ENCODE data around the gene TMEM247.

TMEM247 gene

DNA sequence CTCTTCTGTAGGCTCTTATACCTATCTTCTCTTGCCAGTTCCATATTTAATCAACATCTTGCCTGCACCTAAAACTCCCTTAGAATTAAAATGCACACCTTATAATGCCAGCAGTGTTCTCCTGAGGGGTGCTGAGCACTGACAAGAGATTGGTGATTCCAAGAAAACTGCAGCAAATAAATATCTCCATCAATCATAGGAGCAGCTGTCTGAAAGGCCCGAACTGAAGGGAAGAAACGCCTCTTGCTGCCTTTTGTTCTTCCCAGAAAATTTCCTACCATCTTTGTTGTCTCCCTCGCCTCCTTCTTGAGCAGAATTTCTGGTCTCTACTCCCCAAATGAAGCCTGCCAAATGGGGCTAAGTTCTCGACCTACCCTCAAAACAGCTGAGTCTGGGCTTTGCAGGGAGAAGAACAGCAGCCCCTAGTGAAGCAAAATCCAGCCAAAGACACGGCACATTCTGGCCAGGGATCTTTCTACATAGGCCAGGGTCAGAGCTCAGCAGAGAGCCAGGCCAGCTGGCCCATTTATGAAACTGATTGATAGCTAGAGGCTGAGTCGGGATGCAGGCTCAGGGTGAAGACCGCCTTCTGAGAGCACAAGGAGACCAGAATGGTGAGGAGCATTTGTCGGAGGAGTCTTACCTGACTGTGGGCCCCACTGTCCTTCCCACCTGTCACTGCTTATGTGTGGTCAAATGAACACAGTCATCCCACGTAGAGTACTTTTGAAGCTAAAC, 20.4 kb upstream of the TMEM247 start:
- TF ChIP-seq, protein P1, sequence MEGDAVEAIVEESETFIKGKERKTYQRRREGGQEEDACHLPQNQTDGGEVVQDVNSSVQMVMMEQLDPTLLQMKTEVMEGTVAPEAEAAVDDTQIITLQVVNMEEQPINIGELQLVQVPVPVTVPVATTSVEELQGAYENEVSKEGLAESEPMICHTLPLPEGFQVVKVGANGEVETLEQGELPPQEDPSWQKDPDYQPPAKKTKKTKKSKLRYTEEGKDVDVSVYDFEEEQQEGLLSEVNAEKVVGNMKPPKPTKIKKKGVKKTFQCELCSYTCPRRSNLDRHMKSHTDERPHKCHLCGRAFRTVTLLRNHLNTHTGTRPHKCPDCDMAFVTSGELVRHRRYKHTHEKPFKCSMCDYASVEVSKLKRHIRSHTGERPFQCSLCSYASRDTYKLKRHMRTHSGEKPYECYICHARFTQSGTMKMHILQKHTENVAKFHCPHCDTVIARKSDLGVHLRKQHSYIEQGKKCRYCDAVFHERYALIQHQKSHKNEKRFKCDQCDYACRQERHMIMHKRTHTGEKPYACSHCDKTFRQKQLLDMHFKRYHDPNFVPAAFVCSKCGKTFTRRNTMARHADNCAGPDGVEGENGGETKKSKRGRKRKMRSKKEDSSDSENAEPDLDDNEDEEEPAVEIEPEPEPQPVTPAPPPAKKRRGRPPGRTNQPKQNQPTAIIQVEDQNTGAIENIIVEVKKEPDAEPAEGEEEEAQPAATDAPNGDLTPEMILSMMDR (IDR thresholded peaks at IDR 0.05) = no peak
- H3K4me3 ChIP-seq = no peak overlapping the region

DNA sequence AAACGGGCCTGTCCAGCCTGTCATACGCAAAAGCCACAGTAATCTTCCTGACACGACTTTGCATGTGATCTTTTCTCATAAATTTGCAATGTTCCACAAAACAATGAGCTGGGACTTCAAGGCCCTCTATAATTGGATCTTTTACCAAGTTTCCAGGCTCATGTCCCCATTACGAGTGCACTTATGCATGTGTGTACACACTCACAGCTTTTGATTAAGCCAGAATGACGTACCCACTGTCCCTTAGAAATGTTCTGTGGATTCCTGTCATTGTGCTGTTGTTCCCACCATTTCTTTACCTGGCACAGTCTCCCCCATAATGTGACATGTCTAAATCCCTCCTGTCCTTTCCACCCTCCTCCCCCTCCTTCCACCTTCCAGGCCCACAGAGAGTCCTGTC, 19.7 kb upstream of the TMEM247 start:
- Histone ChIP-seq H3K4me3 (no peak overlapping the region), H3K27ac (peak overlapping the region; percentile 6 to 45)
- TF ChIP-seq, protein P1 (IDR thresholded peaks at IDR 0.05) = no peak
- DNase-seq (ENCODE audit: low spot score) = no peak

More for the DNA sequence above, 20.4 kb upstream of the TMEM247 start:
- H3K27ac ChIP-seq = no peak overlapping the region
- peak; percentile 61 for DNase-seq (ENCODE audit: low spot score)

DNA sequence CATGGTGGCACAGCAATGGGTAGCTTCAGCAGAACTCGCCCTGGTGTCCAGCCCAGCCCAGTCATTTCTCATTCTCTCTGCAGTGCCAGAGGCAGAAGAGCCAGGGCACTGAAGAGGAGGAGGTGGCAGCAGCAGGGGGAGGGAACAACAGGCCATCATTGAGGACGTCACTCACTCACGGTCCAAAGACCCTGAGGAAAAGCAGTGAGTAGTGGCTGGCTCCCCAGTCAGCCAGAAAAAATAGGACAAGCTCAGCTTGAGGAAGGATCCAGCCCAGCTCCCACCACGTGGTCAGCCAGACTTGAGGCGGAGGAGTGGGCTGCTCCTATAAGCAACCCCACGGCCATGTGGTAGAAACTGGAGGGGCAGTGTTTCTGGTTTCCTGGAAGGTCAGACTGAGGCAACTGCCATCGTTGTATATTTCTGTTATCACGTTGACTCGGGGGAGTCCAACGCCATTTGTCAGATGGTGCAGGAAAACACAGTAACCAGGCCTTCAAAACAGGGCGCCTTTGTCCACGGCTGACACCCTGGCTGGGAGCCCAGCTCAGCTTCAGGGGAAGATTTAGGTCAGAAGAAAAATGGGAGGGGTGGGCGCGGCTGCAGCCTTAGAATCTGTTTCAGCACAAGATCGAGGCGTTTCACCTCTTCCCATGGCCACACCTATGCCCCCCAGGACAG, 19.0 kb upstream of the TMEM247 start:
- TF ChIP-seq, protein P1 (IDR thresholded peaks at IDR 0.05) = no peak
- Histone ChIP-seq H3K27ac (peak overlapping the region; percentile 45 to 48), H3K4me3 (no peak overlapping the region)
- peak; percentile 67 for DNase-seq (ENCODE audit: low spot score)

DNA sequence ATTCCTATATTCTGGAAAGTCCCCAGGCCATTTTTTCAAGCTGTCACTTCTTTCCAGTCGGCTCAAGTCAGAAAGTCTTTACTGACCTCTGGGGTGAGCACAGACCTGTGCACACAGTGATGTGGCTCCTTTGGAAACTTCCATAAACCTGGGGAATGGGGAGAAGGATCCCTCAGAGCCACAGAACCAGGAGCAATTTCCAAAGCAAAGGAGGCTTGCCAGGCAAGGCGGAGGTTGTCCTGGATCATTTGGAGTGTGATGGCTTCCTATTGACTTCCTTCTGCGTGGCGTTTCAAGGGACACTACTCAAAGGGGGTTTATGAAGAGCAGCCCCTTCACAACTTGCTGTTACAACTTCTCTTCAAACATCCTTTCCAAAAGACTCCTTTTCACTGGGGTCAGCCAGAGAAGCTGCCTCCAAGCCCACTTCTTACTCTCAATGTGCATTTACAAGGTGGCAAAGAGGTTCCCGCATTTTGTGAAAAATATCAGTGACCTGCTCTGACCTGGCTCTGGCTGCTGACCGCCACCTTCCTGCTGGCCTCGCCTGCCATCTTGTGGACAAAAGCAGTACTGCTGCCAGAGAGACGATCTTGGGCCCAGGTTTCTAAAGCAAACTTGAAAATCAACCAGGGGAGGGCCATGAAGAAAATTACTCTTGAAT, 18.2 kb upstream of the TMEM247 start:
- H3K4me3 ChIP-seq = no peak overlapping the region
- DNase-seq (ENCODE audit: low spot score) = peak; percentile 85
- TF ChIP-seq, protein P1 (IDR thresholded peaks at IDR 0.05) = peak; percentile 93
- H3K27ac ChIP-seq = peak overlapping the region; percentile 48 to 53

DNA sequence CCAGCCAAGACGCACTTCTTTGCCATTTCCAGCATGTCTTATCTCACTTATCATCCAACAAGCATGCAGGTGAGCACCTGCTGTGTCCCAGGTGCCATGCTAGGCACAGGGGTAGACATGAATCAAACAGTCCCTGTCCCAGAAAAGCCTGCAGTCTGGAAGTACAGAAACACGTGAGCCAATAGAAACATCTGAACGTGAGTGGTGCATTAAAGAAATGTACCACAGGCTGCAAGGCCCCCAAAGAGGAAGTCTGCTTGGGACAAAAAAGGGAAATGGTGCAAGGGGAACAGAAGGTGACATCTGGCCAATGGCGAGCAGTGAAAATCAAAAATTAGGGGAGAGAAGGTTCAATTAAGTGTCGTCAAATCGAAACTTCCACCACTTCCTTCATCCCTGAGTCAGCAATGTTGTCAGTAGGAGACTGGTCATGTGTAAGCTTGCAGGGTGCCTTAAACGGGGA, 17.6 kb upstream of the TMEM247 start:
- TF ChIP-seq, protein P1 (IDR thresholded peaks at IDR 0.05) = peak; percentile 13
- DNase-seq (ENCODE audit: low spot score) = no peak
- H3K4me3 ChIP-seq = no peak overlapping the region
- peak overlapping the region in 1 of 2 donors; percentile 53 for H3K27ac ChIP-seq

DNA sequence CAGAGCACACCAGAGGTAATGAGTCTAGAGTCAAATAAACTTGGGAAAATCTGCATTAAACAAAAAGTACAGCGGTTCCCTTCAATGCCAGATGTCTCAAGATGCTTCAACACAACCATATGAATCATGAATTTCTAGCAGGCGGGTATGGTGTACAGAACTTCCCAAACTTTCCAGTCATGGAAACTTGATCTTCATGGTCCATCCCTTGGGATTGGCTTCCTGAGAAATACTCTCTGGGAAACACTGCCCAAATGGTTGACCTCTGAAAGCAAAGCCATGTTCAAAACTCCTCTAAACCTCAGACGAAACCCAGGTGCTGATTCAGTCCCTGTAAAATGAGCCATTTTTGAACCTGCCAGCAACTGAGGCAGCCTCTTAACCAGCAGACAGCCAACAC, 16.4 kb upstream of the TMEM247 start:
- TF ChIP-seq, protein P1 (IDR thresholded peaks at IDR 0.05) = no peak
- DNase-seq (ENCODE audit: low spot score) = no peak
- Histone ChIP-seq H3K4me3 (no peak overlapping the region), H3K27ac (no peak overlapping the region)
